NCI-H187 treated with DMSO at 0.1 percent for 48 hours (cell line): ENCODE measurements around the gene HAUS6.
A peak's percentile ranks its signal among the peaks of the same experiment; 100 is the strongest.
"Not testable (repeated sequence)": the region's sequence is repeated elsewhere in the genome, so short reads cannot be mapped to it uniquely, and the experiment has no call there.

Source experiments
- DNase-seq: peaks from one replicate; lab custom pipeline; 2025; lab: John Stamatoyannopoulos, UW

HAUS6 gene

GRCh38 chr9:19033015-19033414 lies 69.7 kb downstream of the HAUS6 start, which contains the start of gene SAXO1:
SAXO1 (minus strand) TSS chr9:19033209; CDS start chr9:19032908, 301 bp downstream.
- no peak for DNase-seq

GRCh38 chr9:19032406-19032805 lies 70.3 kb downstream of the HAUS6 start:
- DNase-seq: no peak

GRCh38 chr9:19030899-19031298 lies 71.8 kb downstream of the HAUS6 start:
- no peak for DNase-seq

GRCh38 chr9:19028835-19029451 lies 73.8 kb downstream of the HAUS6 start:
- DNase-seq: peak; percentile 50

GRCh38 chr9:19027825-19028224 lies 74.9 kb downstream of the HAUS6 start:
- DNase-seq: no peak

GRCh38 chr9:19026375-19026774 lies 76.3 kb downstream of the HAUS6 start:
- no peak for DNase-seq

- no peak for DNase-seq
Observed at GRCh38 chr9:19023078-19023477, 79.6 kb downstream of the HAUS6 start.

GRCh38 chr9:19022206-19022605 lies 80.5 kb downstream of the HAUS6 start:
- DNase-seq: no peak

GRCh38 chr9:19021649-19022048 lies 81.1 kb downstream of the HAUS6 start:
- DNase-seq: not testable (repeated sequence)

- no peak for DNase-seq
Observed at GRCh38 chr9:19020886-19021455, 81.7 kb downstream of the HAUS6 start.

- DNase-seq: no peak
Observed at GRCh38 chr9:19018201-19018600, 84.5 kb downstream of the HAUS6 start.

GRCh38 chr9:19009391-19009965 lies 93.2 kb downstream of the HAUS6 start:
- no peak for DNase-seq
